ENCODE results near the gene SMPD3.

SMPD3 gene

GRCh38 chr16:68470461-68471150 lies 22.3 kb upstream of the SMPD3 start:
- DNase-seq = peak; percentile 29 to 41

- DNase-seq = peak in 1 of 2 experiments; percentile 38
These were observed 21.6 kb upstream of the SMPD3 start for GRCh38 chr16:68469796-68470460.

GRCh38 chr16:68468842-68469241 lies 20.5 kb upstream of the SMPD3 start:
- DNase-seq = no peak

- no peak for DNase-seq
These were observed 17.9 kb upstream of the SMPD3 start for GRCh38 chr16:68466174-68466573.

- no peak for DNase-seq
These were observed 15.6 kb upstream of the SMPD3 start for GRCh38 chr16:68463904-68464303.

- DNase-seq = no peak
These were observed 11.8 kb upstream of the SMPD3 start for GRCh38 chr16:68460067-68460466.

GRCh38 chr16:68459457-68459856 lies 11.1 kb upstream of the SMPD3 start:
- DNase-seq = no peak

GRCh38 chr16:68458551-68458950 lies 10.2 kb upstream of the SMPD3 start:
- no peak for DNase-seq

- DNase-seq = no peak
These were observed 9.8 kb upstream of the SMPD3 start for GRCh38 chr16:68458101-68458500.

GRCh38 chr16:68455631-68456030 lies 7.3 kb upstream of the SMPD3 start:
- DNase-seq = no peak

GRCh38 chr16:68454920-68455435 lies 6.7 kb upstream of the SMPD3 start:
- DNase-seq = no peak

- DNase-seq = no peak
These were observed 5.5 kb upstream of the SMPD3 start for GRCh38 chr16:68453816-68454215.

- no peak for DNase-seq
These were observed 3.9 kb upstream of the SMPD3 start for GRCh38 chr16:68452176-68452575.

GRCh38 chr16:68451676-68452075 lies 3.4 kb upstream of the SMPD3 start:
- DNase-seq = no peak

GRCh38 chr16:68450741-68451255 lies 2.5 kb upstream of the SMPD3 start:
- no peak for DNase-seq

- DNase-seq = no peak
These were observed 502 bp downstream of the SMPD3 start for GRCh38 chr16:68447653-68448359.

GRCh38 chr16:68446681-68447652 lies 1.3 kb downstream of the SMPD3 start:
- no peak for DNase-seq

- DNase-seq = peak; percentile 57 to 63
These were observed 2.9 kb downstream of the SMPD3 start for GRCh38 chr16:68445458-68445857.

GRCh38 chr16:68444056-68444657 lies 4.2 kb downstream of the SMPD3 start:
- no peak for DNase-seq

GRCh38 chr16:68436581-68436980 lies 11.7 kb downstream of the SMPD3 start:
- no peak for DNase-seq

- no peak for DNase-seq
These were observed 13.6 kb downstream of the SMPD3 start for GRCh38 chr16:68434624-68435210.

All from activated T-cell treated with anti-CD3 and anti-CD28 coated beads, Interleukin-2, amount 50 U/mL, for 48 hours (primary cell).